ENCODE results near the gene LEMD1. TPM values are rescaled to one million over a fixed set of nuclear protein-coding genes. Genes with fewer than 3 reads are reported as not detected.
"Not testable (repeated sequence)": the region's sequence is repeated elsewhere in the genome, so short reads cannot be mapped to it uniquely, and the experiment has no call there.

LEMD1 gene
- total RNA-seq, 1 donor from 2014 or later: 15.0 TPM

GRCh38 chr1:205392650-205393049 lies 29.2 kb downstream of the LEMD1 start:
- H3K4me1 ChIP-seq: no peaks in the 10 kb centered on the region
- Mint-ChIP-seq H3K4me3 (no peak overlapping the region), H3K27ac (no peak overlapping the region), H3K27me3 (ENCODE audit: insufficient read depth, low read depth) (no peaks in the 10 kb centered on the region), H3K9me3 (peaks cover 7% of the 10 kb centered on the region), H3K36me3 (peaks cover 8% of the 10 kb centered on the region), H3K4me1 (peaks cover 4% of the 10 kb centered on the region)
- DNase-seq (ENCODE audit: low spot score): no peak
- H3K27ac ChIP-seq: no peak overlapping the region
- no peak overlapping the region for H3K4me2 ChIP-seq
- H3F3A ChIP-seq (ENCODE audit: low read depth): peaks cover 5% of the 10 kb centered on the region
- H4K20me1 ChIP-seq (ENCODE audit: low read depth): no peaks in the 10 kb centered on the region
- no peaks in the 10 kb centered on the region for H3K36me3 ChIP-seq
- H3K27me3 ChIP-seq: no peaks in the 10 kb centered on the region
- no peaks in the 10 kb centered on the region for H3K79me2 ChIP-seq (ENCODE audit: low read depth)
- no peak overlapping the region for H3K4me3 ChIP-seq
- no peak overlapping the region for H3K9ac ChIP-seq
- TF ChIP-seq EZH2phosphoT487 (IDR thresholded peaks at IDR 0.05): no peak
- TF ChIP-seq, protein P1, sequence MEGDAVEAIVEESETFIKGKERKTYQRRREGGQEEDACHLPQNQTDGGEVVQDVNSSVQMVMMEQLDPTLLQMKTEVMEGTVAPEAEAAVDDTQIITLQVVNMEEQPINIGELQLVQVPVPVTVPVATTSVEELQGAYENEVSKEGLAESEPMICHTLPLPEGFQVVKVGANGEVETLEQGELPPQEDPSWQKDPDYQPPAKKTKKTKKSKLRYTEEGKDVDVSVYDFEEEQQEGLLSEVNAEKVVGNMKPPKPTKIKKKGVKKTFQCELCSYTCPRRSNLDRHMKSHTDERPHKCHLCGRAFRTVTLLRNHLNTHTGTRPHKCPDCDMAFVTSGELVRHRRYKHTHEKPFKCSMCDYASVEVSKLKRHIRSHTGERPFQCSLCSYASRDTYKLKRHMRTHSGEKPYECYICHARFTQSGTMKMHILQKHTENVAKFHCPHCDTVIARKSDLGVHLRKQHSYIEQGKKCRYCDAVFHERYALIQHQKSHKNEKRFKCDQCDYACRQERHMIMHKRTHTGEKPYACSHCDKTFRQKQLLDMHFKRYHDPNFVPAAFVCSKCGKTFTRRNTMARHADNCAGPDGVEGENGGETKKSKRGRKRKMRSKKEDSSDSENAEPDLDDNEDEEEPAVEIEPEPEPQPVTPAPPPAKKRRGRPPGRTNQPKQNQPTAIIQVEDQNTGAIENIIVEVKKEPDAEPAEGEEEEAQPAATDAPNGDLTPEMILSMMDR (IDR thresholded peaks at IDR 0.05): no peak
- TF ChIP-seq EZH2 (IDR thresholded peaks at IDR 0.05): no peak
- H3K9me3 ChIP-seq (ENCODE audit: low read depth): no peaks in the 10 kb centered on the region
- H2AFZ ChIP-seq (replicated peaks): no peak overlapping the region

DNA sequence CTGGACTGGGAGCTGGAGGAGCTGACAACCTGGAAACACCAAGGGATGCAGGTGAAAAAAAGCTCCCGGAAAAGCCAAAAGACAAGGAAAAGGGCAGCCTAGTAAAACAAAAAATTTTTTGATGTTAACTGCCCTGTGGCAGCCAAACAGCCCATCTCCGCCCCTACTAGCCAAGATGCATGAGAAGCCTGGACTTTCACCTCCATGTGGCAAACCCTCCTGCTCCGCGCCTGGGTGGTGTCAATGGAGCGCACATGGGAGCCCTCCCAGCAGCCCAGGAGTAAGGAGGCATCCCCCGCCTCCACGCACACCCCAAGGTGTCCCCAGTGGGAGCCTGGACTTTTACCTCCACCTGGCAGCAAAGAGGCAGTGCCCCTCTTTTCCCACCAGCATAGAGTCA lies 30.5 kb downstream of the LEMD1 start:
- no peak overlapping the region for H3K4me3 ChIP-seq
- H3K9me3 ChIP-seq (ENCODE audit: low read depth): no peaks in the 10 kb centered on the region
- no peak overlapping the region for H2AFZ ChIP-seq (replicated peaks)
- no peak for DNase-seq (ENCODE audit: low spot score)
- Mint-ChIP-seq H3K27ac (no peak overlapping the region), H3K36me3 (peaks cover 8% of the 10 kb centered on the region), H3K9me3 (peaks cover 7% of the 10 kb centered on the region), H3K4me1 (no peaks in the 10 kb centered on the region), H3K27me3 (ENCODE audit: insufficient read depth, low read depth) (no peaks in the 10 kb centered on the region), H3K4me3 (no peak overlapping the region)
- H3K4me1 ChIP-seq: no peaks in the 10 kb centered on the region
- TF ChIP-seq, protein P1 (IDR thresholded peaks at IDR 0.05): no peak
- TF ChIP-seq EZH2 (IDR thresholded peaks at IDR 0.05): no peak
- H4K20me1 ChIP-seq (ENCODE audit: low read depth): no peaks in the 10 kb centered on the region
- no peaks in the 10 kb centered on the region for H3K36me3 ChIP-seq
- H3K4me2 ChIP-seq: no peak overlapping the region
- no peak overlapping the region for H3K27ac ChIP-seq
- no peaks in the 10 kb centered on the region for H3K27me3 ChIP-seq
- H3K9ac ChIP-seq: no peak overlapping the region
- H3K79me2 ChIP-seq (ENCODE audit: low read depth): no peaks in the 10 kb centered on the region
- H3F3A ChIP-seq (ENCODE audit: low read depth): peaks cover 5% of the 10 kb centered on the region

GRCh38 chr1:205387845-205388244 lies 34.0 kb downstream of the LEMD1 start:
- no peak for DNase-seq (ENCODE audit: low spot score)
- TF ChIP-seq EZH2 (IDR thresholded peaks at IDR 0.05): no peak
- TF ChIP-seq, protein P1 (IDR thresholded peaks at IDR 0.05): no peak
- no peak for TF ChIP-seq EZH2phosphoT487 (IDR thresholded peaks at IDR 0.05)

DNA sequence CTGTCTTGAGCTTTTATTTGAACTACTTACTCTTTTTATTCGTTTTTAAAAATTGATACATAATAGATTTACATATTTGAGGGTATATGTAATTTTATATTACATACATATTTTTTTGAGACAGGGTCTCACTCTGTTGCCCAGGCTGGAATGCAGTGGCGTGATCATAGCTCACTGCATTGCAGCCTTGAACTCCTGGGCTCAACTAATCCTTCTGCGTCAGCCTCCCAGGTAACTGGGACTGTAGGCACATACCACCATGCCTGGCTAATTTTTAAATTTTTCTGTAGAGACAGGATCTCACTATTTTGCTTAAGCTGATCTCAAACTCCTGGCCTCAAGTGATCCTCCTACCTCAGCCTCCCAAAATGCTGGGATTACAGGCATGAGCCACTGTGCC lies 38.9 kb downstream of the LEMD1 start:
- H3K9ac ChIP-seq; H2AFZ ChIP-seq (replicated peaks); H3K4me3 Mint-ChIP-seq; H3F3A ChIP-seq (ENCODE audit: low read depth); H3K4me3 ChIP-seq; H3K4me2 ChIP-seq; DNase-seq (ENCODE audit: low spot score); H3K4me1 Mint-ChIP-seq; H3K27ac ChIP-seq; H3K27me3 Mint-ChIP-seq (ENCODE audit: insufficient read depth, low read depth); H4K20me1 ChIP-seq (ENCODE audit: low read depth); H3K9me3 Mint-ChIP-seq; H3K36me3 Mint-ChIP-seq; H3K27me3 ChIP-seq; H3K36me3 ChIP-seq; H3K9me3 ChIP-seq (ENCODE audit: low read depth); H3K27ac Mint-ChIP-seq; H3K79me2 ChIP-seq (ENCODE audit: low read depth): not testable (repeated sequence)
- H3K4me1 ChIP-seq: peaks cover 16% of the 10 kb centered on the region

More at GRCh38 chr1:205387845-205388244, 34.0 kb downstream of the LEMD1 start:
- no peak overlapping the region for H3K27ac ChIP-seq
- H3K4me3 ChIP-seq: no peak overlapping the region
- Mint-ChIP-seq H3K4me3 (no peak overlapping the region), H3K9me3 (no peaks in the 10 kb centered on the region), H3K27ac (no peak overlapping the region), H3K36me3 (peaks cover 3% of the 10 kb centered on the region), H3K4me1 (peaks cover 8% of the 10 kb centered on the region), H3K27me3 (ENCODE audit: insufficient read depth, low read depth) (peaks cover 2% of the 10 kb centered on the region)
- peaks cover 16% of the 10 kb centered on the region for H3K4me1 ChIP-seq
- H3K36me3 ChIP-seq: no peaks in the 10 kb centered on the region
- H3F3A ChIP-seq (ENCODE audit: low read depth): peaks cover 12% of the 10 kb centered on the region
- H4K20me1 ChIP-seq (ENCODE audit: low read depth): no peaks in the 10 kb centered on the region
- H2AFZ ChIP-seq (replicated peaks): no peak overlapping the region
- H3K4me2 ChIP-seq: no peak overlapping the region
- no peaks in the 10 kb centered on the region for H3K27me3 ChIP-seq
- H3K79me2 ChIP-seq (ENCODE audit: low read depth): no peaks in the 10 kb centered on the region
- H3K9ac ChIP-seq: no peak overlapping the region
- H3K9me3 ChIP-seq (ENCODE audit: low read depth): no peaks in the 10 kb centered on the region

Data from neural progenitor cell (in vitro differentiated cells).